OCI-LY7 (cell line): ENCODE data around the gene CXCL5.

Experiments
- CTCF ChIP-seq: fragments of 200-600 bp; sonication (generic); conservative IDR thresholded peaks from 2 replicates; pipeline ENCODE4 v1.5.1; 2014; ENCODE audit warnings: mild to moderate bottlenecking, antibody characterized with exemption, low read length, moderate library complexity, mixed read lengths
- EZH2phosphoT487 ChIP-seq: fragments of 200-600 bp; sonication (generic); IDR thresholded peaks from 2 replicates; pipeline ENCODE4 v1.6.1; 2018; ENCODE audit warnings: low read depth, borderline replicate concordance, mild to moderate bottlenecking, mixed run types, antibody characterized with exemption, low read length, moderate library complexity, mixed read lengths

- TF ChIP-seq CTCF (no peak), EZH2phosphoT487 (no peak)
Measured at GRCh38 chr4:73989928-73990327, 8.5 kb downstream of the CXCL5 start.
